ENCODE data around the gene TYR. TPM values are rescaled to one million over a fixed set of nuclear protein-coding genes. Genes with fewer than 3 reads are reported as not detected.

The TYR gene
- total and polyA plus RNA-seq, 2 donors (not counting 1 experiment from before 2014, with no cell fraction given): not detected

Other genes starting within 250 kb of the TYR start
- under 0.01 TPM in 1 of 2 replicates, not detected in the other for gene GRM5, start 111.9 kb upstream of the TYR start, total RNA-seq
- 0.01 TPM in 2 replicates for gene GRM5, start 111.9 kb upstream of the TYR start, polyA plus RNA-seq